AML-193 (cell line): ENCODE data around the gene SLF1.

Experiments used
- DNase-seq, 2 experiments: peaks; one replicate each; lab custom pipeline; 2025; lab: John Stamatoyannopoulos, UW

Gene SLF1

DNA sequence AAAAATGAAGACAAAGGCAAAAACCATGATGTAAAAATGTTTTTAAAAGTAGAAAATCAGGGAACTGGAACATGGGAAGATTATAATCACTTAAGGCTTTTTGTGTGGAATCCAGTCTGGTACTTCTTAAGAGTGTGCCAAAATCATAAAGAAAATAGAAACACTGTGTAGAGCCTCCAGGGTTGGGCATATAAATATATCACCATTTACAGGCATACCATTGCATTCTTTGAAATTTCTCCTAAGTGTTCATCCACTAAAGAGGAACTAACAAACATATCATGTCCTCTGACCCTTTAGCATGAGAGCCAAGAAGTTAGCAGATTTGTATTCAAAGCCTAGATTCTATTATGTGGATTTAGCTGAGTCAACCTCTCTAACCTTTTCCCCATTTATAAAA is 93.3 kb downstream of the SLF1 start:
- no peak for DNase-seq

GRCh38 chr5:94715768-94716167 is 97.3 kb downstream of the SLF1 start:
- no peak for DNase-seq

- DNase-seq = no peak
Observed at GRCh38 chr5:94725142-94725541, 106.7 kb downstream of the SLF1 start.

DNA sequence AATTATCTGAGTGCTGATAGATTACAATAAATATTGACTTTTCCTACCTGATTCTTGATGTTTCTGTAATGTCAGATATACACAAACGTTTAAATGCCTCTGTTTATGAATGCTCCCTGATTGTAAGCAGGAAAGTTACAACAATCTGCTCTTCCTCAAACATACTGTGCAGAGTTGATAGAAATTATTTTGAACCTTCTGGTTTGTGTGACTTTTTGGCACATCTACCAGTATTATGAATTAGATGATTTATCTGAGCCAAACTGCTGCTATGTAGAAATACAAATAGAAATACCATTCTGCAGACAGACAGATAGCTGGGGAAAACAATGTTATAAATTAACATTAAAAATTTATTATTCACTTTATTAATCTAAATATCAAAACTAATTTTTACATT is 113.0 kb downstream of the SLF1 start:
- DNase-seq = no peak

- DNase-seq = no peak
Observed at GRCh38 chr5:94736498-94736897, 118.0 kb downstream of the SLF1 start.

DNA sequence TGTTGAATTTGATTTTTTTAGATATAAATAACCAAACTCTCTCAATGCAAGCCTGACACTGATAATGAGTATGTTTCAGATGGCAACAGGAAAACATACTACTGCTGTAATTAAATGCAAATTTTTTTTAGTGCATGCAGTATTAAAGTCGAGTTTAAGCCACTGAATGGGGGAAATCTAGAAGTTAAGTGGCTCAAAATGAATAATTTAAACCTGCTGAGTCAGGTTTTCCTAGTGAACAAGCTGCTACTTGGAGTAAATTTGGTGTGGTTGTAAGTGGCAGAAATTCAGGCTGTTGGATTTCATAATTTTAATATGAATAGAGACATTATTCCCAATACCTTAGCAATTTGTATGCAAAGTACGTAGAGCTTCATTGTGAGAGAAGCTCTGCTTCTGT is 121.8 kb downstream of the SLF1 start:
- no peak for DNase-seq

- no peak for DNase-seq
Observed at GRCh38 chr5:94742852-94743251, 124.4 kb downstream of the SLF1 start.

- DNase-seq = no peak
Observed at GRCh38 chr5:94744906-94745305, 126.4 kb downstream of the SLF1 start.

GRCh38 chr5:94745786-94746730 is 127.6 kb downstream of the SLF1 start:
- no peak for DNase-seq

DNA sequence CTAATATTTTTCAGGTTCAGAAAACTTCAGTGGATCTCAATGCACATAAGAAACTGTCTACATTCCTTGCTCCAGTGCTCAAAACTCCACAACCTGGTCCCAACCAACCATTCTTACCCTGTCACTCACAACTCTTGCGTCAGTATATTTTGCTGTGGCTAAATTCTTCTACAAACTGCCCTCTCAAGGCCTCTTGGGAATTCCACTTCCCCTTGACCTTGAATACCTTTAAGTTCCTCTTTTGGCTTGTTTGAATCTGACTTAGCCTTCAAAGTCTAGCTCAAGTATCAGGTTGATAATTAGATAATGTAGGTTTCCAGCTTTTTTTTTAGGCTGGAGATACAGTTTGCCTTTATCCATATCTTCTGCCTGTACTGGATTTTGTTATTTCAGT is 128.3 kb downstream of the SLF1 start:
- peak; percentile 71 to 79 for DNase-seq
